Keratinocyte (primary cell): ENCODE measurements around the gene TAS2R46.

Experiments
- EZH2 ChIP-seq: IDR thresholded peaks from one replicate; pipeline ENCODE4 v1.6.1; 2012; ENCODE audit warnings: inconsistent platforms, mild to moderate bottlenecking, low read length, moderate library complexity
- TF ChIP-seq, protein P1 (sequence below), 3 experiments: IDR thresholded peaks in 1 of 3; conservative IDR thresholded peaks in 1 of 3; optimal IDR thresholded peaks in 1 of 3; 2 replicates in 2 of 3; 3 replicates in 1 of 3; pipeline versions ENCODE3 to v1.5.1; 2011; ENCODE audit warnings: low read length in 3 of 3, mild to moderate bottlenecking in 3 of 3, moderate library complexity in 2 of 3, control low read depth in 1 of 3, inconsistent platforms in 1 of 3; ENCODE audit not compliant: insufficient read depth in 2 of 3; ENCODE audit errors: extremely low read depth in 1 of 3

DNA sequence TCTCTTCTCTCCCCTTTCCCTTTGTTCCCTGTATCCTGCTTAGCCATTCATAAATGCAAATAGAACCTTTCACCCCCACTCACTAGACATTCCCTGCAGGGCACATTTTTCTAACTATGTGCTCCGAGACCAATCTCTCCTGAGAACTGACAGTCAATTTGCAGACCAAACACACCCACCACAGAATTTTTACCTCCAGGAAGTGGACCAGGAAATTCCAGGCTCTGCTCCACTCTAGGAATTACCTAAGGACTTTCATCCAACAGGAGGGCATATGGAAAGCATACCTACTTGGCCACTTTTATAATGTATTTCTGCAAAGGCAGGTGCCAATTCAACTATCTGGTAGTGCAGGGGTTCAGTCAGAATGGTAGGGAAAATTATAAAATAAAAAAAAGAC, 8.9 kb upstream of the TAS2R46 start:
- no peak for TF ChIP-seq EZH2
- TF ChIP-seq, protein P1, sequence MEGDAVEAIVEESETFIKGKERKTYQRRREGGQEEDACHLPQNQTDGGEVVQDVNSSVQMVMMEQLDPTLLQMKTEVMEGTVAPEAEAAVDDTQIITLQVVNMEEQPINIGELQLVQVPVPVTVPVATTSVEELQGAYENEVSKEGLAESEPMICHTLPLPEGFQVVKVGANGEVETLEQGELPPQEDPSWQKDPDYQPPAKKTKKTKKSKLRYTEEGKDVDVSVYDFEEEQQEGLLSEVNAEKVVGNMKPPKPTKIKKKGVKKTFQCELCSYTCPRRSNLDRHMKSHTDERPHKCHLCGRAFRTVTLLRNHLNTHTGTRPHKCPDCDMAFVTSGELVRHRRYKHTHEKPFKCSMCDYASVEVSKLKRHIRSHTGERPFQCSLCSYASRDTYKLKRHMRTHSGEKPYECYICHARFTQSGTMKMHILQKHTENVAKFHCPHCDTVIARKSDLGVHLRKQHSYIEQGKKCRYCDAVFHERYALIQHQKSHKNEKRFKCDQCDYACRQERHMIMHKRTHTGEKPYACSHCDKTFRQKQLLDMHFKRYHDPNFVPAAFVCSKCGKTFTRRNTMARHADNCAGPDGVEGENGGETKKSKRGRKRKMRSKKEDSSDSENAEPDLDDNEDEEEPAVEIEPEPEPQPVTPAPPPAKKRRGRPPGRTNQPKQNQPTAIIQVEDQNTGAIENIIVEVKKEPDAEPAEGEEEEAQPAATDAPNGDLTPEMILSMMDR (optimal IDR thresholded peaks at IDR 0.05 in 1 of 3, IDR thresholded peaks at IDR 0.05 in 1 of 3, conservative IDR thresholded peaks at IDR 0.05 in 1 of 3; ENCODE audit: extremely low read depth in 1 of 3, insufficient read depth in 2 of 3, low read length in 3 of 3): no peak
